Thyroid gland (tissue), 4 donors: ENCODE results near the gene PDZD2.

ENCODE experiments used
- POLR2A ChIP-seq, 2 donors: fragments of 450-650 bp; IDR thresholded peaks; one replicate each; pipeline ENCODE4 v1.6.1; 2017; ENCODE audit warnings: antibody characterized with exemption in 2 of 2, mild to moderate bottlenecking in 2 of 2, moderate library complexity in 1 of 2
- TF ChIP-seq, protein P1 (sequence below), 6 experiments: fragments of 200-600 bp in 3 of 6; fragments of 450-650 bp in 3 of 6; sonication (generic) in 3 of 6; IDR thresholded peaks; one replicate each; pipeline ENCODE4 v1.5.1; 2016 to 2019; ENCODE audit warnings: antibody characterized with exemption in 6 of 6, mild to moderate bottlenecking in 2 of 6, inconsistent platforms in 1 of 6, moderate library complexity in 1 of 6

GRCh38 chr5:31758803-31759425 lies 120.0 kb downstream of the PDZD2 start:
- no peak for TF ChIP-seq POLR2A (IDR thresholded peaks at IDR 0.05)
- TF ChIP-seq, protein P1, sequence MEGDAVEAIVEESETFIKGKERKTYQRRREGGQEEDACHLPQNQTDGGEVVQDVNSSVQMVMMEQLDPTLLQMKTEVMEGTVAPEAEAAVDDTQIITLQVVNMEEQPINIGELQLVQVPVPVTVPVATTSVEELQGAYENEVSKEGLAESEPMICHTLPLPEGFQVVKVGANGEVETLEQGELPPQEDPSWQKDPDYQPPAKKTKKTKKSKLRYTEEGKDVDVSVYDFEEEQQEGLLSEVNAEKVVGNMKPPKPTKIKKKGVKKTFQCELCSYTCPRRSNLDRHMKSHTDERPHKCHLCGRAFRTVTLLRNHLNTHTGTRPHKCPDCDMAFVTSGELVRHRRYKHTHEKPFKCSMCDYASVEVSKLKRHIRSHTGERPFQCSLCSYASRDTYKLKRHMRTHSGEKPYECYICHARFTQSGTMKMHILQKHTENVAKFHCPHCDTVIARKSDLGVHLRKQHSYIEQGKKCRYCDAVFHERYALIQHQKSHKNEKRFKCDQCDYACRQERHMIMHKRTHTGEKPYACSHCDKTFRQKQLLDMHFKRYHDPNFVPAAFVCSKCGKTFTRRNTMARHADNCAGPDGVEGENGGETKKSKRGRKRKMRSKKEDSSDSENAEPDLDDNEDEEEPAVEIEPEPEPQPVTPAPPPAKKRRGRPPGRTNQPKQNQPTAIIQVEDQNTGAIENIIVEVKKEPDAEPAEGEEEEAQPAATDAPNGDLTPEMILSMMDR (IDR thresholded peaks at IDR 0.05): no peak
